GM21576 (cell line): Measurements from ENCODE around the gene HNF1B.

Experiments
- ATAC-seq: cut with Tn5 transposase; IDR thresholded peaks from one replicate; pipeline ENCODE4 v1.9.1; 2021; ENCODE audit warnings: mild to moderate bottlenecking, moderate library complexity; ENCODE audit not compliant: unreplicated experiment

Gene HNF1B

DNA sequence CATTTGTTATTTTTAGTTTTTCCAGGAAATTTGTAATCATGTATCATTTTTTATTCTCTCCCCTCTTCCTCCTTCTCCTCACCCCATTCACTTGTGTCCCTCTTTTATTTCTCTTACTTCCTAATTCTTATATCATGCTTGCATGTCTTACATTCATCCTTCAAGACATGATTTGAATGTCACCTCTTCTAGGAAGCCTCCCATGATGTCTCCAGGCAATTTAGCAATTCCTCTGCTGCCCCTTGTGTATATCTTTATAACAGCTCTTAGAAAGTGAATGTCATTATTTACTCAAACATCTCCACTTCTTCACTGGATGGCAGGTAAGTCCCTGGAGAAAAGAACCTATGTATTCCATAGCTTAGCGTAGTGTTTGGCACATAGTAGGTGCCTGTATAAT, 7.8 kb downstream of the HNF1B start:
- no peak for ATAC-seq

DNA sequence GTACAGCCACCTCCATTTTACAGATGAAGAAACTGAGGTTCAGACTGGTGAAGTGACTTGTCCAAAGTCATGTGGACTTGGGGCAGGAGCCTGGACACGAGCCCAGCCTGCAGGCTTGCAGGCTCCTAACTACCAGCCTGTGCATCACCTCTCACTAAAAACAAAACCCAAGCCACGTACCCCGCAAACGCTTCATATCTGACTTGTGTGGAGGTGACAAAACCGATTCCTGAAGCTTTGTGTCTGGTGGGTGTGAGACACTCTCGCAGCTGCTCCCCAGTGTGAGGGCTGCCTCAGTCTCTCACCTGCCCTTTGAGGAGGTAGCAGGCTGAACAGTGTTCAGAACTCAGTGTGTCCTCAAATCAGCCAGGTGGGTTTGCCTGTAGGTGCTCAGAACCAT, 8.4 kb downstream of the HNF1B start:
- ATAC-seq: no peak

- no peak for ATAC-seq
Observed at GRCh38 chr17:37735165-37735564, 9.7 kb downstream of the HNF1B start.

- ATAC-seq: no peak
Observed at GRCh38 chr17:37732316-37732715, 12.5 kb downstream of the HNF1B start.

GRCh38 chr17:37731056-37731455, 13.8 kb downstream of the HNF1B start:
- no peak for ATAC-seq

GRCh38 chr17:37729905-37730304, 15.0 kb downstream of the HNF1B start:
- ATAC-seq: no peak

DNA sequence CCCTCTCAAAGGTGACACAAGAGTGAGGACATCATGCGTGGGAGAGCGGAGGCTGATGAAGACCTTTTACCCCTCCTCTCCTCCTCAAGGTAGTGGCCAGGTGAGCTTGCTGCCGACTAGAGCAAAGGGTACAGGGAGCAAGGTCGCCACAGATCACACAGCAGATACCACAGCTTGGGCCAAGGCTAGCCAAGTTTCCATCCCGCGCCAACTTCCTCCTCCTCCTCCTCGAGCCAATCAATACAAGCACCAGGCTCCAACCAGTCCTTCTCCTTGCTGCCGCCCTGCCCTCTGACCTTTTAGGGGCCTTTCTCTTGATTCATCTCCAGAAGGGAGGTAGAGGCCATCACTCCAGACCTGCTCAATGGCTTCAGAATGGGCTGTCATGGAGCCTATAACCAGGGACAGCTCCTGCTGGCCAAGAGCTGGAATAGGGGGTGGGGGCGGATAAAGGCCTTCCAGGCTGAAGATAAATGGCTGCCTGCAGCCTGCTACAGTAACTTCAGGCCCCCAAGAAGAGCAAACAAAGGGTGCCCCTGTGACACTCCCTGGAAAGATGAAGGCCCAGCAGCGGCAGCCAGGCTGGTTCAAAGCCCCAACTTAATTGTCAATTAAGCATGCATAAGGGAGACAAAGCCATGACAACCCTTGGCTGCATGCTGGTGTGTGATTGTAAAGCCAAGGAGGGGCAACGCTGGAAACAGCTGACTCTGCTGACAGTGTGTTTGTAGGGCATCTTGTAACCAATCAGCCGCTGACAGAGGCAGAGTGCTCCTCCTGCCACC, 17.8 kb downstream of the HNF1B start:
- no peak for ATAC-seq

DNA sequence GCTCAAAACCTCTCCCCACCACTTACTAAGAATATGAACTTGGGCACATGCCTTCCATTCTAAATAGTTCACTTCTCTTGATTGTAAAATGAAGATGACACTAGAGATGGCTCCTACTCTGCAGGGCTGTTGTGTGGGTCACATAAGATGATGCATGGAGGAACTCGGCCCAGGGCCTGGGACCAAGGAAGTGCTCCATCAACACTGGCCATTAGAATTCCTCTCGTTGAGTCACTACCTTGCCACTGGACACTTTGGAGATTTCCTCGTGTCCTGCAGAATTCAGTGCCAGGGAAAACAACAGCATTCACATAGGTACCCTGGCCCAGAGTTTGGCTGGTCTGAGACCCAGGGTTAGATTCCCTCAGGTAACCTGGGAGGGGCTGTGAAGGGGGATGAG, 18.6 kb downstream of the HNF1B start:
- ATAC-seq: no peak

GRCh38 chr17:37725601-37726146, 19.2 kb downstream of the HNF1B start:
- ATAC-seq: no peak

DNA sequence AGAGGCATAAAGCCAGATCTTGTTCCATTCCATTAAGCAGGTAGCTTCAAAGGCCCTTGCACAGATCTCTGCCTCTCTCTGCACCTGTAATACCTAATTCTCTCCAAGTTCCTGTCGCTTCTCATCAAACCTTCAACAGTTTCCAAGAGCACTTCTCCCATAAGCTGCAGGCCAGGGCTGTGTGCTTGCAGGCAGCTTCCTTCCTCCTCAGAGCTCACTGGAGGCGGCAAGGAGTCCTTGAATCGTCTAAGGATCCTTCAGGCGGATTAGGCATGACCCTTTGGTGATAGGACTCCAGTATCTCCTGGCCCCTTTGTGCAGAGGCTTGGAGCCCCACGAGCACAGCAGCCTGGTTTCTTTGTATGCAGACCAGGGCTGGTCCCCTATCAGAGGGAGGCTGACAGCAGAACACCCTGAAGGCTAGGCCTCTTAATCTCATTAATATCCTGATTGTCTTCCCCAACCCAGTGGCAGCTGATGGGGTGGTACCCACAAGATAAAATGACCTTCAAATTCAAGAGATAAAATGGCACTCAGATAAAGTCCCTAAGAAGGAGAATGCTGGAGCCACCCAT, 19.8 kb downstream of the HNF1B start:
- ATAC-seq: no peak

DNA sequence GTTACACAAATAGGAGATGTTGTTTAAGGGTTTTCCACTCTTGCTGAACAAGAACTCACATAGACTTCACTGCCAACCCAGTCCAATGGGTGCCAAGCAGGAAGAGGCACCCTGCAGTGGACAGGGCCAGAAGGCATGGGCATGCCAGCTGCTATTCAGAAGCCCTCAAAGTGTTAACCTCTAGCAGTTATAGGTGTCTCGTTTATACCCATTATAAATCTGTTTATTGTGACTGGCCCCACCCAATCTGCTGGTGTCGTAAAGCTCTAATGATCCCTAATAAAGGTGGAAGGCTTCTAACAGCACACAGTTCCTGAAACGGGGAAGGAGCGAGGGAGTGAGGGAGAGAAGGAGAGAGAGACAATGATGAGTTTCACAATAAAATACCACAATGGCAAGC, 23.9 kb downstream of the HNF1B start:
- no peak for ATAC-seq

DNA sequence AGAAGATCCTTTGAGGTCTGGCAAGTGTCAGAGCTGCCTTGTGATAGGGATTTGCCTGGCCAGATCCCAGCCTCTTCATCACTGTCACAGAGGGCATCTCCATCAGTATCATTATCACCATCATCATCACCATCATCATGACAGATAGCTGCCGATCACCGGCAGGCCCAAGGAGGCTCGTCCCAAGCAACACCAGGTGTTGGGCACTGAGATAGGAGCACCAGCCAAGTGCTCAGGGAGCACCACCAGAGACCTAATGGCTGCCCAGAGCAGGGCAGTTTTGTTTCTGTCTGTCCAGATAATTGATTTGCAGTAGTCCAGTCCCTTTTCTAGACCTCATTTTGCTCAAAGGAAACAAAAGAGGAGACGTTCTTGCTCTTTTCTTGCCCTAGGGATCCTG, 25.0 kb downstream of the HNF1B start:
- ATAC-seq: no peak

DNA sequence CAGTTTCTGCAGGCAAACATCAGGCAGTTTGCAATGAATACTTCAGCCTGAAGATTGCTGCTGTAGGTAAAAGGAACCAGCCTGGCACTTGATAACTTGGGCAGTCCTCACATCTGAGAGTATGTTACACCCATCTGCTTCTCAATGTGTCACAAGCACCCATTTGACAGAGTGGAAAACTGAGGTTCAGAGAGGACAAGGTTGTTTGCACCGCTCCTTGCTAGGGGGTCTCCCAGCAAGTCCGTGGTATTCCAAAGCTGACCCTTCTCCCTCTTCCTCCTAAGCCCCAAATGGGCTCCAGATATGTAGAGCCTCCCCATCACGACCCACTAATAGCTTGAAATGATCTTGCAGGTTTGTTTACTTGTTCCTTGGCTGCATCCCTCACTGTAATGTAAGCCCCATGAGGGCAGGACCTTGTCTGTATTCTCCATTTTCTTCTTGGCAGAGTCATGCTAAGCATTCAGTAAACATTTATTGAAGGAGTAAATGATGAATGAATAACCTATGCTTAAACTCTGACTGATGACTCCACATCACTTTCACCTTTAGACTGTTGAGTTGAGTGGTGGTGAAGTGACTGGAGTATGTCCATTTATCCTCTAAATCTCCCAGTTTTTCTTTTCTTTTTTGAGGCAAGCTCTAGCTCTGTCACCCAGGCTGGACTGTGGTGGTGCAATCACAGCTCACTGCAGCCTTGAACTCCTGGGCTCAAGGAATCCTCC, 26.4 kb downstream of the HNF1B start:
- no peak for ATAC-seq

DNA sequence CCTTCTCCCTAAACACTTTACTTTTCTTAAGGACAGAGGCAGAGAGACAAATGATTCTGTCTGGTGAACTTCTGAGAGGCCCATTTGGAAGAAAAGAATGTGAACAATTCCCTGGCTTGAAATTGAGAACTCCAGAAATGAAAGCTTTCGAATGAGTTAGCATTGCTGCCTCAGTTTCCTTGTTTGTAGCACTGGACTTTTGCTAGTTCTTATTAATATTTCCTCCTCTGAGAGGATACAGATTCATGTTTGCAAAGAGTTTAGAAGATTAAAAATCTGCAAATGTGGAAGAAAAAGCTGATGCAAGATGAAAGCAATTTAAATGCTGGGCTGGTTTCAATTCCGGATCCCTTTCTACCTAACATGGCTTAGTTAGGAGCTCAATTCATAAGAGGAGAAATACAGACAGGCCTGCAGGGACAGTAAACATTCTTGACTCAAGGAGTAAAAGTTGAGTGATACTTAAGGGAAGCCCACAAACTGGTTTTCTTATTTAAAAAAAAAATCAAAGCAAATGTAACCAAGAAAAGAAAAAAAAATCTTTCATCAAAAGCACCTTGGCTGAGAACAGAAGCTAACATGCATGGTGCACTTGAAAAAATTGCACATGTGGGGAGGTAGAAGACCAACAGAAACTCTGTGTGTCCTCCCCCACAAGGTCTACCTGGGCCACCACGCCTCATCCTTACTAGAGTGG, 27.1 kb downstream of the HNF1B start:
- ATAC-seq: no peak

DNA sequence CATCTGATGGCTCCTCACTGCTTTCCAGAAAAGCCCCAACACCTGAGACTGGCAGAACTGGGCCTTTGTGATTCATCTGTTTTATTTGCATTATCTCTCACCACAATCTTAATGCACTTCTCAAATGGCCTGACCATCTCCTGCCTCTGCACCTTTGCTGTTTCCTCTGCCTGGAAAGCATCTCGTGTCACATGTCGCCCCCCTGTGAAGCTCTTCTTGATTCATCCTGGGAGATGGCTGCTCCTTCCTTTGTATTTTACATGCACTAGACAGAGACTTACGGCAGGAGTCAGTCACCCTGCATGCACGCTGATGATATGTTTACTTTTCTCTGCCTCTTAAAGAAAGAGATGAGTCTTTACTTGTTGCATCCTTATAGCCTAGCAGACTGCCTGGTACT, 30.0 kb downstream of the HNF1B start:
- no peak for ATAC-seq

- no peak for ATAC-seq
Observed at GRCh38 chr17:37713624-37714023, 31.2 kb downstream of the HNF1B start.

- ATAC-seq: no peak
Observed at GRCh38 chr17:37713028-37713431, 31.8 kb downstream of the HNF1B start.

- no peak for ATAC-seq
Observed at GRCh38 chr17:37711113-37711512, 33.7 kb downstream of the HNF1B start.

GRCh38 chr17:37710344-37710886, 34.4 kb downstream of the HNF1B start:
- no peak for ATAC-seq

- ATAC-seq: no peak
Observed at GRCh38 chr17:37708616-37709212, 36.1 kb downstream of the HNF1B start.
